ENCODE results near the gene TMEM201.

TMEM201 gene

GRCh38 chr1:9590201-9590600, 1.5 kb downstream of the TMEM201 start:
- Histone ChIP-seq H4K20me1 (ENCODE audit: insufficient read depth, low read length) (peaks cover 61% of the 10 kb centered on the region), H3K4me3 (ENCODE audit: low read depth in 1 of 2, low read length in 2 of 2) (peak overlapping the region; percentile 81 to 87; a peak in 3 of 4 replicates), H3K27me3 (ENCODE audit: insufficient read depth, low read length, poor library complexity) (no peaks in the 10 kb centered on the region), H2AFZ (ENCODE audit: low read depth, low read length) (no peak overlapping the region), H3K27ac (ENCODE audit: low read length) (peak overlapping the region; percentile 78), H3K9ac (ENCODE audit: low read depth, low read length) (peak overlapping the region; percentile 77), H3K4me1 (ENCODE audit: insufficient read depth, low read length) (peaks cover 55% of the 10 kb centered on the region), H3K36me3 (ENCODE audit: insufficient read depth, low read length) (peaks cover 23% of the 10 kb centered on the region), H3K9me3 (ENCODE audit: insufficient read depth, low read length, severe bottlenecking) (no peaks in the 10 kb centered on the region), H3K4me2 (ENCODE audit: insufficient read depth, low read length) (peak overlapping the region; percentile 96), H3K79me2 (ENCODE audit: insufficient read depth, low read length) (peaks cover 64% of the 10 kb centered on the region)
- TF ChIP-seq EZH2 (IDR thresholded peaks at IDR 0.05; ENCODE audit: borderline replicate concordance, low read depth, low read length, severe bottlenecking), result no peak
- no peak for TF ChIP-seq CTCF (IDR thresholded peaks at IDR 0.05; ENCODE audit: borderline replicate concordance, extremely low read depth, low read length, poor library complexity, severe bottlenecking)
- ATAC-seq (ENCODE audit: insufficient read depth, low read depth) (no peak), DNase-seq (no peak)

- no peaks in the 10 kb centered on the region for H3K9me3 ChIP-seq (ENCODE audit: insufficient read depth, low read length, severe bottlenecking)
- H4K20me1 ChIP-seq (ENCODE audit: insufficient read depth, low read length), result peaks cover 70% of the 10 kb centered on the region
- peak overlapping the region; percentile 77; the same call in 1 of the 2 replicates for H3K9ac ChIP-seq (ENCODE audit: low read depth, low read length)
- TF ChIP-seq EZH2 (IDR thresholded peaks at IDR 0.05; ENCODE audit: borderline replicate concordance, low read depth, low read length, severe bottlenecking) (no peak), CTCF (IDR thresholded peaks at IDR 0.05; ENCODE audit: borderline replicate concordance, extremely low read depth, low read length, poor library complexity, severe bottlenecking) (no peak)
- peak overlapping the region; percentile 96 for H3K4me2 ChIP-seq (ENCODE audit: insufficient read depth, low read length)
- peak overlapping the region in 1 of 2 experiments; percentile 81; a peak in 2 of 4 replicates for H3K4me3 ChIP-seq (ENCODE audit: low read depth in 1 of 2, low read length in 2 of 2)
- H3K79me2 ChIP-seq (ENCODE audit: insufficient read depth, low read length), result peaks cover 73% of the 10 kb centered on the region
- peaks cover 55% of the 10 kb centered on the region for H3K4me1 ChIP-seq (ENCODE audit: insufficient read depth, low read length)
- peaks cover 32% of the 10 kb centered on the region for H3K36me3 ChIP-seq (ENCODE audit: insufficient read depth, low read length)
- ATAC-seq (ENCODE audit: insufficient read depth, low read depth), result no peak
- no peak overlapping the region for H2AFZ ChIP-seq (ENCODE audit: low read depth, low read length)
- no peak for DNase-seq
- H3K27me3 ChIP-seq (ENCODE audit: insufficient read depth, low read length, poor library complexity), result no peaks in the 10 kb centered on the region
- peak overlapping the region; percentile 78 for H3K27ac ChIP-seq (ENCODE audit: low read length)
Measured at GRCh38 chr1:9590945-9591668, 2.4 kb downstream of the TMEM201 start.

GRCh38 chr1:9591669-9592509, 3.2 kb downstream of the TMEM201 start:
- TF ChIP-seq CTCF (IDR thresholded peaks at IDR 0.05; ENCODE audit: borderline replicate concordance, extremely low read depth, low read length, poor library complexity, severe bottlenecking), result no peak
- no peak for TF ChIP-seq EZH2 (IDR thresholded peaks at IDR 0.05; ENCODE audit: borderline replicate concordance, low read depth, low read length, severe bottlenecking)
- no peak for ATAC-seq (ENCODE audit: insufficient read depth, low read depth)
- peak; percentile 25 for DNase-seq
- Histone ChIP-seq H4K20me1 (ENCODE audit: insufficient read depth, low read length) (peaks cover 77% of the 10 kb centered on the region), H3K9ac (ENCODE audit: low read depth, low read length) (no peak overlapping the region), H2AFZ (ENCODE audit: low read depth, low read length) (no peak overlapping the region), H3K27me3 (ENCODE audit: insufficient read depth, low read length, poor library complexity) (no peaks in the 10 kb centered on the region), H3K36me3 (ENCODE audit: insufficient read depth, low read length) (peaks cover 40% of the 10 kb centered on the region), H3K27ac (ENCODE audit: low read length) (0 out of 2 replicates have a peak overlapping the region, but pooled peaks have one; percentile 1), H3K79me2 (ENCODE audit: insufficient read depth, low read length) (peaks cover 81% of the 10 kb centered on the region), H3K9me3 (ENCODE audit: insufficient read depth, low read length, severe bottlenecking) (no peaks in the 10 kb centered on the region), H3K4me3 (ENCODE audit: low read depth in 1 of 2, low read length in 2 of 2) (peak overlapping the region in 1 of 2 experiments; percentile 1; a peak in 1 of 4 replicates), H3K4me2 (ENCODE audit: insufficient read depth, low read length) (peak overlapping the region; percentile 96), H3K4me1 (ENCODE audit: insufficient read depth, low read length) (peaks cover 55% of the 10 kb centered on the region)

Measured in DND-41 (cell line).